ACC112 (cell line): ENCODE measurements around the gene TNS1.

Source experiments
- H2AFZ ChIP-seq: fragments of 200-600 bp; sonication (generic); one replicate; pipeline ENCODE4 v1.6.0; 2017; ENCODE audit warnings: antibody characterized with exemption, low read length; ENCODE audit not compliant: unreplicated experiment
- H3K27ac ChIP-seq: fragments of 200-600 bp; sonication (generic); 2 replicates; pipeline ENCODE4 v1.5.1; 2014; ENCODE audit warnings: low read depth, mild to moderate bottlenecking, antibody characterized with exemption, low read length, moderate library complexity
- H3K27me3 ChIP-seq: fragments of 200-600 bp; sonication (generic); 2 replicates; pipeline ENCODE4 v1.6.1; 2014; ENCODE audit warnings: mild to moderate bottlenecking, antibody characterized with exemption, low read length, moderate library complexity, mixed read lengths; ENCODE audit not compliant: insufficient read depth
- H3K36me3 ChIP-seq: fragments of 200-600 bp; sonication (generic); 2 replicates; pipeline ENCODE4 v1.6.1; 2016; ENCODE audit warnings: mild to moderate bottlenecking, antibody characterized with exemption, low read length, moderate library complexity, mixed read lengths; ENCODE audit not compliant: insufficient read depth
- H3K4me1 ChIP-seq: fragments of 200-600 bp; sonication (generic); one replicate; pipeline ENCODE4 v1.6.1; 2016; ENCODE audit warnings: low read length, mixed read lengths; ENCODE audit not compliant: insufficient read depth, unreplicated experiment, control insufficient read depth
- H3K4me3 ChIP-seq: fragments of 200-600 bp; sonication (generic); 2 replicates; pipeline ENCODE4 v1.5.1; 2014; ENCODE audit warnings: mild to moderate bottlenecking, low read depth, low read length
- H3K79me2 ChIP-seq: fragments of 200-600 bp; sonication (generic); one replicate; pipeline ENCODE4 v1.6.0; 2016; ENCODE audit warnings: low read length; ENCODE audit not compliant: control insufficient read depth, unreplicated experiment, insufficient read depth

TNS1 gene

GRCh38 chr2:217995731-217996231 is 7.0 kb downstream of the TNS1 start:
- Histone ChIP-seq H3K27me3 (no peaks in the 10 kb centered on the region), H3K4me3 (peak overlapping the region; percentile 58), H2AFZ (no peak overlapping the region), H3K79me2 (peaks cover 81% of the 10 kb centered on the region), H3K27ac (peak overlapping the region; percentile 94), H3K4me1 (peaks cover 80% of the 10 kb centered on the region), H3K36me3 (no peaks in the 10 kb centered on the region)

- H3K27ac ChIP-seq: peak overlapping the region; percentile 94
- peaks cover 72% of the 10 kb centered on the region for H3K4me1 ChIP-seq
- no peaks in the 10 kb centered on the region for H3K36me3 ChIP-seq
- peak overlapping the region; percentile 58 for H3K4me3 ChIP-seq
- no peaks in the 10 kb centered on the region for H3K27me3 ChIP-seq
- H3K79me2 ChIP-seq: peaks cover 79% of the 10 kb centered on the region
- no peak overlapping the region for H2AFZ ChIP-seq
These were observed 8.0 kb downstream of the TNS1 start for GRCh38 chr2:217994776-217995274.

- H3K4me3 ChIP-seq: peak overlapping the region; percentile 19; the same call in 1 of the 2 replicates
- H3K27ac ChIP-seq: peak overlapping the region; percentile 94
- no peaks in the 10 kb centered on the region for H3K36me3 ChIP-seq
- H3K27me3 ChIP-seq: no peaks in the 10 kb centered on the region
- peaks cover 73% of the 10 kb centered on the region for H3K79me2 ChIP-seq
- no peak overlapping the region for H2AFZ ChIP-seq
- H3K4me1 ChIP-seq: peaks cover 66% of the 10 kb centered on the region
These were observed 8.9 kb downstream of the TNS1 start for GRCh38 chr2:217993817-217994463.

GRCh38 chr2:217993138-217993537 is 9.7 kb downstream of the TNS1 start:
- 0 out of 2 replicates have a peak overlapping the region, but pooled peaks have one; percentile 19 for H3K4me3 ChIP-seq
- H3K27me3 ChIP-seq: no peaks in the 10 kb centered on the region
- H3K36me3 ChIP-seq: no peaks in the 10 kb centered on the region
- peak overlapping the region; percentile 94 for H3K27ac ChIP-seq
- H3K79me2 ChIP-seq: peaks cover 68% of the 10 kb centered on the region
- H2AFZ ChIP-seq: no peak overlapping the region
- peaks cover 68% of the 10 kb centered on the region for H3K4me1 ChIP-seq

- no peak overlapping the region for H2AFZ ChIP-seq
- peaks cover 66% of the 10 kb centered on the region for H3K79me2 ChIP-seq
- no peak overlapping the region for H3K4me3 ChIP-seq
- H3K36me3 ChIP-seq: no peaks in the 10 kb centered on the region
- H3K27me3 ChIP-seq: no peaks in the 10 kb centered on the region
- peak overlapping the region; percentile 94; the same call in 1 of the 2 replicates for H3K27ac ChIP-seq
- peaks cover 59% of the 10 kb centered on the region for H3K4me1 ChIP-seq
These were observed 10.7 kb downstream of the TNS1 start for GRCh38 chr2:217992061-217992460.

GRCh38 chr2:217990791-217991465 is 11.9 kb downstream of the TNS1 start:
- no peaks in the 10 kb centered on the region for H3K27me3 ChIP-seq
- no peak overlapping the region for H3K27ac ChIP-seq
- peaks cover 48% of the 10 kb centered on the region for H3K4me1 ChIP-seq
- peaks cover 63% of the 10 kb centered on the region for H3K79me2 ChIP-seq
- H3K4me3 ChIP-seq: no peak overlapping the region
- no peak overlapping the region for H2AFZ ChIP-seq
- H3K36me3 ChIP-seq: peaks cover 5% of the 10 kb centered on the region; the same call in 1 of the 2 replicates

- Histone ChIP-seq H3K4me3 (no peak overlapping the region), H3K36me3 (peaks cover 5% of the 10 kb centered on the region; the same call in 1 of the 2 replicates), H3K79me2 (peaks cover 58% of the 10 kb centered on the region), H2AFZ (no peak overlapping the region), H3K27ac (no peak overlapping the region), H3K4me1 (peaks cover 42% of the 10 kb centered on the region), H3K27me3 (no peaks in the 10 kb centered on the region)
These were observed 12.4 kb downstream of the TNS1 start for GRCh38 chr2:217990389-217990788.

GRCh38 chr2:217989221-217989948 is 13.4 kb downstream of the TNS1 start:
- no peak overlapping the region for H2AFZ ChIP-seq
- H3K27ac ChIP-seq: no peak overlapping the region
- H3K36me3 ChIP-seq: peaks cover 5% of the 10 kb centered on the region; the same call in 1 of the 2 replicates
- peaks cover 32% of the 10 kb centered on the region for H3K4me1 ChIP-seq
- H3K4me3 ChIP-seq: no peak overlapping the region
- no peaks in the 10 kb centered on the region for H3K27me3 ChIP-seq
- peaks cover 56% of the 10 kb centered on the region for H3K79me2 ChIP-seq

- Histone ChIP-seq H3K79me2 (peaks cover 56% of the 10 kb centered on the region), H3K27me3 (no peaks in the 10 kb centered on the region), H3K4me3 (no peak overlapping the region), H3K27ac (no peak overlapping the region), H3K4me1 (peaks cover 27% of the 10 kb centered on the region), H3K36me3 (peaks cover 8% of the 10 kb centered on the region; the same call in 1 of the 2 replicates), H2AFZ (no peak overlapping the region)
These were observed 14.0 kb downstream of the TNS1 start for GRCh38 chr2:217988840-217989204.

GRCh38 chr2:217988014-217988839 is 14.6 kb downstream of the TNS1 start:
- Histone ChIP-seq H3K4me1 (peaks cover 21% of the 10 kb centered on the region), H3K36me3 (peaks cover 8% of the 10 kb centered on the region; the same call in 1 of the 2 replicates), H3K27ac (no peak overlapping the region), H3K27me3 (no peaks in the 10 kb centered on the region), H3K79me2 (peaks cover 54% of the 10 kb centered on the region), H2AFZ (no peak overlapping the region), H3K4me3 (no peak overlapping the region)
